Activated effector memory CD4-positive, alpha-beta T cell treated with Interleukin-2 at 50 U/mL for 16 hours (primary cell): Measurements from ENCODE around the gene FES.
"Not testable (repeated sequence)": the region's sequence is repeated elsewhere in the genome, so short reads cannot be mapped to it uniquely, and the experiment has no call there.

ENCODE experiments used
- DNase-seq: peaks from one replicate; pipeline ENCODE4 v3.0.0-alpha.2; 2020

FES gene

GRCh38 chr15:90911906-90912769, 27.8 kb downstream of the FES start:
- no peak for DNase-seq

- no peak for DNase-seq
Observed at GRCh38 chr15:90912770-90913075, 28.4 kb downstream of the FES start.

DNA sequence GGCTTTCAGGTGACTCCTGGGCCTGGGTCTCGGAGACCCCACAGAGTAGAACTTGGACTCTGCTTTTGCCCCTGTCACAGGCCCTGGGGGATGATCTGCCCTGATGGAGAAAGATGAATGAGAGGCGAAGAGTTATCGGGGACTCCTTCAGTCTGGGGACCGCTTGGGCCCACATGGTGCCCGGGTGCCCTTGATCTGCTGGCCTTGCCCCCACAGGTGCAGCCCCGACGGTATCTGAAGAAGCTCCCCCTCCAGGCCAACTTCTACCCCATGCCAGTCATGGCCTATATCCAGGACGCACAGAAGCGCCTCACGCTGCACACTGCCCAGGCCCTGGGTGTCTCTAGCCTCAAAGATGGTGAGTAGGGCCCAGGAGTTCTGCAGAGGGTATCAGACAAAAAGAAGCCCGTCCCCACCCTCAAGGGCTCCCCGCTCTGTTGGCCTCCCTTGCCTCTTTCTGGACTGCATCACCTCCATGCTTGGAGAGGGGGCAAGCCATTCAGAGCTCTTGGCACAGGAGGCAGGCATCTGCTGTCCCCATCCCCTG, 29.2 kb downstream of the FES start:
- DNase-seq = no peak

DNA sequence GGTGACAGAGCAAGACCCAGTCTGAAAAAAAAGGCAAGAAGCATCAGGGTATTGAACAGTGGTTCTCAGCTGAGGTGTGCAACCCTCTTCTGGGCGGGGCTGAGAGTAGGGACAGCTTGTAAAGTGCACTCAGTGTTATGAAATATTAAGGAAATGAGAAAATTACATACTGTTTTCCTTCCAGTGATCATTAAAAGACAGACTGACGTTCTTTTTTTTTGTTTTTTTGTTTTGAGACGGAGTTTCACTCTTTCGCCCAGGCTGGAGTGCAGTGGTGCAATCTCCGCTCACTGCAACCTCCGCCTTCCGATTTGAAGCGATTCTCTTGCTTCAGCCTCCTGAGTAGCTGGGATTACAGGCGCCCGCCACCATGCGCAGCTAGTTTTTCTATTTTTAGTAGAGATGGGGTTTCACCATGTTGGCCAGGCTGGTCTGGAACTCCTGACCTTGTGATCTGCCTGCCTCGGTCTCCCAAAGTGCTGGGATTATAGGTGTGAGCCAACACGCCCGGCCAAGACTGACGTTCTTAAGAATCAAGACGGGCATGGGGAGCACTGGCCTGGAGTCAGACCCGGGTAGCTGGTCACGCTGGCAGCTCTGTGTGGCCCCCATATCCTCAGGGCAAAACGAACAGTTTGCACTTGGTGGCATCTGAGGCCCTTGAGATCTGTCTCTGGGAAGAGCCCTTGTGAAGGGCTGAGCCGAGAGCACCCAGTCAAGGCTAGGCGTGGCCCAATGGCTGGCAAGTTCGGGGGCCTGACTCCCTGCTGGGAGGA, 30.2 kb downstream of the FES start:
- no peak for DNase-seq

- DNase-seq = no peak
Observed at GRCh38 chr15:90915216-90915807, 31.0 kb downstream of the FES start.

DNA sequence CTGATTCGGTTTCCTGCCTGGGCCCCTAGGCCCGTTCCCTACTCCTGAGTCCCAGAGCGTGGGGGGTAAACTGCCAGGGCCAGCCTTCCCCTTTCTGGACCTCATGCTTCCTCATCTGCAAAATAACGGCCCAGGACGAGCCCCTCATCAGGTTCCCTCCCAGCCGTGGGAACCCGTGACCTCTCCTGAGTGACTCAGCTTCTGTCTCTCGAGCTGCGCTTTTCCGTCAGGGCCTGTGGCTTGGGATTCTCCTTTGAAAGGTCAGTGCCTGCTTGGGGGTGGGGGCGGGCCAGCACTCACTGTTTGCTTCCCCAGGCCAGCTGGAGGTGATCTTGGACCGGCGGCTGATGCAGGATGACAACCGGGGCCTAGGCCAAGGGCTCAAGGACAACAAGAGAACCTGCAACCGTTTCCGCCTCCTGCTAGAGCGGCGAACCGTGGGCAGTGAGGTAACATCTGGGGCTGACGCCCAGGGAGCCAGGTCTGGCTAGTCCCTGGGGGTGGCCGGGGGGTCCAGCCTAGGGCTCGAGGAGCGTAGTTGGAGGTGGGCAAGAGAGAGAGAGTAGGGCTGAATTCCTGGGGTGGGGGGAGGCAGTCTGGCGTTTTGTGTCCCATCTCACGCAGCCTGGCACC, 31.6 kb downstream of the FES start:
- no peak for DNase-seq

DNA sequence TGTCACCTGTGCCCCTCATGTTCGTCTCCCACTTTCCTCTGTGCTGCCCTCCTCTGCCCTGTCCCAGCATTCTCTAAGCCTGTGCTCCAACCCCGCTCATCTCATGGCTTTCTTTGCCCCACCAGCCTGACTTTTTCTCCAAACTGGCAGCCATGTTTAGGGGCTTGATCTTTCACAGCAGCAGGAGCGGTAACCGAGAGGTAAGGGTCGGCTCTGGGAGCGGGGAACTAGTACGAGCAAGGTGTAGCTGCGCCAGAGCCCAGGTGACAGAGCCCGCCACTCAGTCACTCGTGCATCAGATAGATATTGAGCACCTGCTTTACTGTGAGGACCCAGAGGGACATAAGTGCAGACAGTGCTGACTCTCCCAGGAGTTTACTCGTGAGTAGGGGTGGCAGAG, 32.2 kb downstream of the FES start:
- no peak for DNase-seq

DNA sequence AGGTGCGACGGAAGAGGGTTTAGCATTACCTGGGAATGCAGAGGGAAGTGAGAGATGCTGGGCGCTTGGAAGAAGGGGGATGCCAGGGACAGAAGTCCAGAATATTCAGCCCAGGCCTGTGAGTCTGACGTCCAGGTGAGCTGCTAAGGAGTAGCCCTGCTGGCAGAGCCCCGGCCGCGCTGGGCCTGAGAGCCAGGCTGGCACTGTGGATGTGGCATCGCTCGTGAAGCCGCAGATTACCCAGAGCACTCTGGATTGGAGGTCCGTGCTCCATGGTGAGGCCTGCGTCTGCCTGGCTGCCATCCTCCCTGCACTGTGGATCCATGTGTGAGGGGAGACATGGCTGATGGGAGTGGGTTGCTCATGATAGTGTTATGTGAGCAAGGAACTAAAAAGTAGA, 33.3 kb downstream of the FES start:
- no peak for DNase-seq

- DNase-seq = no peak
Observed at GRCh38 chr15:90918034-90918788, 33.9 kb downstream of the FES start.

- DNase-seq = no peak
Observed at GRCh38 chr15:90918835-90919234, 34.5 kb downstream of the FES start.

- DNase-seq = no peak
Observed at GRCh38 chr15:90921887-90922286, 37.6 kb downstream of the FES start.

DNA sequence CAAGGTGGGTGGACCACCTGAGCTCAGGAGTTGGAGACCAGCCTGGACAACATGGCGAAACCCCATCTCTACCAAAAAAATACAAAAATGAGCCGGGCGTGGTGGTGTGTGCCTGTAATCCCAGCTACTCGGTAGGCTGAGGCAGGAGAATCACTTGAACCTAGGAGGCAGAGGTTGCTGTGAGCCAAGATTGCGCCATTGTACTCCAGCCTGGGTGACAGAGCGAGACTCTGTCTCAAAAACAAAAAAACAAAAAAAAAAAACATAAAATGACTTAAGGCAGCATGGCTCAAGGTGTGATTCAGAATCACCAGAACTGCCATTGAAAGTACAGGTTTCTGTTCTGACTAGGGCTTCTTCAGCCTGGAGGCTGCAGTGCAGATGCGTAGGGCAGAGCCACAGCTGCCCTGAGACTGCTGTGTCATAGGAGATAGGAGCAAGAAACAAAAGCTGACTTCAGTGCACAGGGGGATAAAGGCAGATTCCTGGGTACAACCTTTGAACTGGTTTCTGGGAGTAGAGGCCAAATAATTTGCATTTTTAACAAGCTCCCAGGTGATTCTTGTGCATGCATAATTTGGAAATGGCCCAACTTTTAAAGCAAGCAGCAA, 38.5 kb downstream of the FES start:
- DNase-seq = not testable (repeated sequence)

DNA sequence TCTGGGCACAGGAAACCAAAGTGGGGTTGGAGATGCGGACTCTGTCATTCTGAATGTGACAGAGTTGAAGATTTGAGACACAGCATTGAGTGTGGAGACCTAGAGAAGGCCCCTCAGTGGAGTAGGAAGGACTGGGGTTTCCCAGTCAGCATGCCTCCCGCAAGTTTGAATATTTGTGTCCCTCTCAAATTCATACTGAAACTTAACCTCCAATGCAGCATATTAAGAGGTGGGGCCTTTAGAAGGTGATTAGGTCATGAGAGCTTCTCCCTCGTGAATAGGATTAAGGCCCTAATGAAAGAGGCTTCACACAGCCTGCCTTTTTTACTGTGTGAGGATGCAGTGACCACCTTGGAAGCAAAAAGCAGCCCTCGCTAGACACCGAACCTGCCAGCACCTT, 40.1 kb downstream of the FES start:
- no peak for DNase-seq

- DNase-seq = not testable (repeated sequence)
Observed at GRCh38 chr15:90926766-90927165, 42.5 kb downstream of the FES start.

GRCh38 chr15:90928106-90928505, 43.8 kb downstream of the FES start:
- not testable (repeated sequence) for DNase-seq

- DNase-seq = no peak
Observed at GRCh38 chr15:90929246-90930019, 45.1 kb downstream of the FES start.

GRCh38 chr15:90930861-90931574, 46.7 kb downstream of the FES start:
- no peak for DNase-seq

DNA sequence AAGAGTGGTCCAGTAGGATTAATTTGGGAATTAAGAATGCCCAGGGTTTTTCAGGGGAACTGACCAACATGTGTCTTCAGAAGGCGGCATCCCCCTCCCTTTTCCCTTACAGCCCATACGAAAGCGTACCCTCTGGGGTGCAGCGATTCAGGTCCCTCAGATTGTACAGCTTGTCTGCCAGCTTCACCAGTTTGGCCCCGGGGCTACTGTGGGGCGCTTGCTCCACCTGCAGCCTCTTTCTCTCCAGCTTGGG, 47.2 kb downstream of the FES start:
- no peak for DNase-seq

DNA sequence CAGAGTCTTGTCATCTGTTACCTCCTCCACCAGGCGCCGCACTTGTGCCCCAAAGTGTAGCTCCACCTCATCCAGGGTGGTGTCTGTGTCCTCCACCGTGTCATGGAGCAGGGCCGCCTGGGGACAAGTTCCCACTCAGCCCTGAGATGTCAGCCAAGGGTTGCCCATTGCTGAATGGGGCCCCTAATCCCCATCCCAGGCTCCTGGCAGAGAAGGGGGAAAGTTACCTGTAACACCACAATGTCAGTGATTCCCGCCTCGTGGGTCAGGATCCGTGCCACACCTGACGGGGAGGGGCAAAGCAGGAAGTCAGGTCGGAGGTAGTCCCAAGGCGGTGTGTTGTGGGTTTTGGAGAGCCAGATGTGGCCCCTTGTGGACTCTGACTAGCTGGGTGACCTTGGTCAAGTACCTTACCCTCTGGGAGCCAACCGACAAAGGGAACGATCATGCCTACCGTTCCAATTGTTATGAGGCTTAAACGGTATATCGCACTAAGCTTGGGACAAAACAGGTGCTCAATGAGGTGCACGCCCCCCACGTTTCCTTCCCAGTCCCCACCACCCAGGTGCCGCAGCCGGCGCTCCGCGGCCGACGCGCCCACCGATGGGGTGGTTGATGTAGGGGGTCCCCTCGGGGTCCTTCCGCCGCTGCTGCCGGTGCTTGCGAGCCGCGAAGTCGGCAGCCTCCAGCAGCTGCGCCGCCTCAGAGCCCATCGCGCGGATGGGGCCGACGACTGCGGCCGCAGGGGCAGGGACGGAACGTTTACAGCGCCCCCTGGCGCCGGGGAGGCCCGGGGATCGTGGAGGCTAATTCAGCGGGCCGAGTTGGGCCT, 47.7 kb downstream of the FES start, which contains the start of gene HDDC3:
TSS of gene HDDC3 (minus strand) at position 722 of the 832 bp plus-strand sequence. CDS start at position 713, 9 bp downstream.
- DNase-seq = peak; percentile 84

GRCh38 chr15:90932660-90932991, 48.3 kb downstream of the FES start:
- no peak for DNase-seq
